ENCODE measurements around the gene TBC1D14. TPM values are rescaled to one million over a fixed set of nuclear protein-coding genes. Genes with fewer than 3 reads are reported as not detected.
A peak's percentile ranks its signal among the peaks of the same experiment; 100 is the strongest.

TBC1D14 gene
- total RNA-seq, 1 donor from 2014 or later, result 34.9 TPM

DNA sequence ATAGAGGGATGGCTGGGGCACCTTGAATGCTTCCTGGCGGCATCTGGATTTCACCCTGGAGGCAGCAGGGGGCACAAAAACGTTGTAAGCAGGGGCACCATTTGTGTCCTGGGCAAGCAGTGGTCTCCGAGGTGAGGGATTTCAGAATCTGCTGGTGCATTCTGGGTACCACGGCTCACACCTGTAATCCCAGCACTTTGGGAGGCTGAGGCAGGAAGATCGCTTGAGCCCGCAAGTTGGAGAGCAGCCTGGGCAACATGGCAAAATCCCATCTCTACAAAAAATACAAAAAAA is 16.8 kb upstream of the TBC1D14 start:
- no peak overlapping the region for H3K4me3 Mint-ChIP-seq (ENCODE audit: low read depth)
- H3K27ac Mint-ChIP-seq, result no peak overlapping the region
- peaks cover 18% of the 10 kb centered on the region for H3K36me3 Mint-ChIP-seq (ENCODE audit: low read depth)
- DNase-seq (ENCODE audit: low spot score), result no peak
- intact Hi-C loops (cut with micrococcal nuclease), result no loop called here
- H3K27me3 Mint-ChIP-seq (ENCODE audit: low read depth), result no peaks in the 10 kb centered on the region
- peaks cover 21% of the 10 kb centered on the region for H3K4me1 Mint-ChIP-seq (ENCODE audit: low read depth)
- peaks cover 12% of the 10 kb centered on the region for H3K9me3 Mint-ChIP-seq

DNA sequence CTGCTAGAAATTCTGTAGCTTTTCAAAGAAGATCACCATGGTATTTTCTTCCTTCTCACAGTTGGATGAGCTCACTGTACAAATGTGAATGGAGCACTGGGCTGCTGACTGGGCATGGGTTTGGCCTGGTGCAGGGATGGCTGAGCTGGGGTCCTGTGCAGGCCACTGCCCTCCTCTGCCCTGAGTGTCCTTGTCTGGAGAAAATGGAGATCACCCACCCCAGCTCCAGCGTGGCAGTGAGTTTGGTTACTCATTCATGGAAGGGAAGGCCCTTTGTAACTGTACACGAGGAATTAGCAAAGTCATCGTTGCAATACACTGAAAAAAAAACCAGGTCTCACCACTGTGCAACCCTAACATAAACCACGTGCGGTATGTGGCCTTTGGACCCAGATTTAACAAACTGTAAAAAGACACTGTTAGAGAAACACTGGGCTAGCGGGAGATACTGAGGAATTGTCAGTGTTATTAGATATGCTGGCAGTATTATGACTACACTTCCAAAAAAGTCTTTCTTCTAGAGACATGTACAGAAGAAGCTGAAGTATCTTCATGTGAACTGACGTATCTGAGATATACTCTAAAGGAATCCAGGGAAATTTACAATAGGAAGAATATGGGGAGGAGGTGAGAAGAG is 16.1 kb upstream of the TBC1D14 start:
- Mint-ChIP-seq H3K36me3 (ENCODE audit: low read depth) (peaks cover 18% of the 10 kb centered on the region), H3K9me3 (peaks cover 12% of the 10 kb centered on the region), H3K4me3 (ENCODE audit: low read depth) (no peak overlapping the region), H3K4me1 (ENCODE audit: low read depth) (peaks cover 21% of the 10 kb centered on the region), H3K27ac (no peak overlapping the region), H3K27me3 (ENCODE audit: low read depth) (no peaks in the 10 kb centered on the region)
- no peak for DNase-seq (ENCODE audit: low spot score)
- intact Hi-C loops (cut with micrococcal nuclease), result no loop called here

DNA sequence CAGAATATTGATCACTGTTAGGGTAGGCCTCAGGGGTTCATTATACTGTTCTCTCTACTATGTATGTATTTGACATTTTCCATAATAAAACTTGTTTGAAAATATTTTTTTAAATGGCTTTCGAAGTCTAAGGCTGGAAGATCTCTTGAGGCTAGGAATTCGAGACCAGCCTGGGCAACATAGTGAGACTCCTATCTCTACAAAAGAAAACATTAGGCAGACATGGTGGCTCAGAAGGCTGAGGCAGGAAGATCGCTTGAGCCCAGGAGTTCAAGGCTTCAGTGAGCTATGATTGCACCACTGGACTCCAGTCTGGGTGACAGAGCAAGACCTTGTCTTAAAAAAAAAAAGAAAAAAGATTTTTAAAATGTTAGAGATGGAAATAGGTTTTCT is 15.5 kb upstream of the TBC1D14 start:
- no peak overlapping the region for H3K4me3 Mint-ChIP-seq (ENCODE audit: low read depth)
- H3K27ac Mint-ChIP-seq, result no peak overlapping the region
- H3K27me3 Mint-ChIP-seq (ENCODE audit: low read depth), result no peaks in the 10 kb centered on the region
- intact Hi-C loops (cut with micrococcal nuclease), result no loop called here
- no peak for DNase-seq (ENCODE audit: low spot score)
- peaks cover 20% of the 10 kb centered on the region for H3K36me3 Mint-ChIP-seq (ENCODE audit: low read depth)
- H3K9me3 Mint-ChIP-seq, result peaks cover 12% of the 10 kb centered on the region
- peaks cover 26% of the 10 kb centered on the region for H3K4me1 Mint-ChIP-seq (ENCODE audit: low read depth)

DNA sequence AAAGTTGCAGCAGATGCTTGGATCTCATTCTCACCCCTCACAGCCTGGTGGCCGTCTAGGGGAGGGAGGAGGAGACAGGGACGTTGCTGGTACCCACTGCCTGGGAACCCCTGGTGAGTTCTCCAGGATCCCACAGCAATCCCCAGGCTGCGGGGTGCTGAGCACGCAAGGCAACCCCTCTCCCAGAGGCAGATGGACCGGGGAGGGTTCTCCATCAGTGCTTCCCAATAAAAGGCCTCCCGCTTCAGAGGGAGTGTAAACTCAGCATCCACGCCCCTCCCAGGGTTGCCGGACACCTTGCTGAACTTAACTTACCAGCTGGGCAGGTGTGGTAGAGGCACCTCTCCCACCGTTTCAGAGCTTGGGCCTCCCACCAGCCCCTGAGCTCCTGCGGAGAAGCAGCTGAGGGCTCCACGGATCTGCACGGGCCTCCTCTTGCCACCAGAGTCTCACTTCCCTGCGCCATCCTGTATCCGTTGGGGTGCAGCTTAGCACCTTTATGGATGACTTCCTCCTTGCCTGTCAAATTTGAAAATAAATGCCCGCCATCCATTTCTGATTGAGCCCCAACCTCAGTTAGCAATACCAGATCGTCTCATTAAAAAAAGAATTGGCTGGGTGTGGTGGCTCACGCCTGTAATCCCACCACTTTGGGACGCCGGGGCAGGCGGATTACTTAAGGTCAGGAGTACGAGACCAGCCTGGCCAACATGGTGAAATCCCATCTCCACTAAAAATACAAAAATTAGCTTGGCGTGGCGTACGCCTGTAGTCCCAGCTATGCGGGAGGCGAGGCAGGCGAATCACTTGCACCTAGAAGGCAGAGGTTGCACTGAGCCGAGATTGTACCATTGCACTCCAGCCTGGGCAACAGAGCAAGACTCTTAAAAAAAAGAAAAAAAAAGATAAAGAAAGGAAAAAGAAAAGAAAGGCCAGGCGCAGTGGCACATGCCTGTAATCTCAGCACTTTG is 14.8 kb upstream of the TBC1D14 start:
- no peak for DNase-seq (ENCODE audit: low spot score)
- Mint-ChIP-seq H3K27me3 (ENCODE audit: low read depth) (no peaks in the 10 kb centered on the region), H3K27ac (no peak overlapping the region), H3K9me3 (peaks cover 8% of the 10 kb centered on the region), H3K36me3 (ENCODE audit: low read depth) (peaks cover 19% of the 10 kb centered on the region), H3K4me1 (ENCODE audit: low read depth) (peaks cover 32% of the 10 kb centered on the region), H3K4me3 (ENCODE audit: low read depth) (no peak overlapping the region)
- intact Hi-C loops (cut with micrococcal nuclease), result no loop called here

DNA sequence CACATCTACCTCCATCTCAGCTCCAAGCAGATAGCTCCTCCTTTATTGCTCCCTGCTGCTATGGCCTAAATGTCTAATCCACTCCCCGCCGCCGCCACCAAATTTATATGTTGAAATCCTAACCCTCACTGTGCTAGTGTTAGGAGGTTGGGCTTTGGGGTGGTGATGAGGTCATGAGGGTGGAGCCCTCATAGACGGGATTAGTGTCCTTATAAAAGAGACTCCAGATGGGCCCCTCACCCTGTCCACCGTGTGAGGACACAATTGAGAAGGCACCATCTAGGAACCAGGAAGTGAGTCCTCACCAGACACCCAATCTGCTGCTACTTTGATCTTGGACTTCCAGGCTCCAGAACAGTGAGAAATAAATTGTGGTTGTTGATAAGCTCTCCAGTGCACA is 13.6 kb upstream of the TBC1D14 start:
- intact Hi-C loops (cut with micrococcal nuclease), result no loop called here

DNA sequence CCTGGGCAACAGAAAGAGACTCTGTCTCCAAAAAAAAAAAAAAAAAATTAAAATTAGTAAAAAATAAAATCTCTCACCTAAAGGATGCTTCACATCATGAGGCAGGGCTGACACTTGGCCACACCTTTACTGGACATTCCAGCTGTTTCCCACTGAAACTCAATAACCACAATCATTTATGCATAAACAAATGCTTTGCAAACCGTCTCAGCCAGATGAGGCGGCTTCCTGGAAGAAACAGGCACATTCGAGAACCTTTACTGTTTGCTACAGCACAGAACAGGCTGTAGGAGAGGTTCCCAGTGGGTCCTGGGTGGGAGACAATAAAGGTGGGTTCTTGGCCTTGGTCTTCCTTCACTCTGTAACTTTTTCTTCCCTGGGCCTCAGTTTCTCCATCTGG is 10.9 kb upstream of the TBC1D14 start:
- Mint-ChIP-seq H3K4me3 (ENCODE audit: low read depth) (no peak overlapping the region), H3K27ac (peak overlapping the region; percentile 51), H3K27me3 (ENCODE audit: low read depth) (no peaks in the 10 kb centered on the region), H3K9me3 (no peaks in the 10 kb centered on the region), H3K36me3 (ENCODE audit: low read depth) (peaks cover 6% of the 10 kb centered on the region), H3K4me1 (ENCODE audit: low read depth) (peaks cover 25% of the 10 kb centered on the region)
- DNase-seq (ENCODE audit: low spot score), result no peak
- intact Hi-C loops (cut with micrococcal nuclease), result loop anchor here (1.0 kb wide), 1 partner anchor 11 kb away; the partner anchor contains the start of gene TBC1D14

More for the DNA sequence above, 13.6 kb upstream of the TBC1D14 start:
- peaks cover 9% of the 10 kb centered on the region for H3K36me3 Mint-ChIP-seq (ENCODE audit: low read depth)
- H3K27ac Mint-ChIP-seq, result no peak overlapping the region
- peaks cover 42% of the 10 kb centered on the region for H3K4me1 Mint-ChIP-seq (ENCODE audit: low read depth)
- DNase-seq (ENCODE audit: low spot score), result no peak
- no peaks in the 10 kb centered on the region for H3K27me3 Mint-ChIP-seq (ENCODE audit: low read depth)
- H3K4me3 Mint-ChIP-seq (ENCODE audit: low read depth), result no peak overlapping the region
- H3K9me3 Mint-ChIP-seq, result no peaks in the 10 kb centered on the region

DNA sequence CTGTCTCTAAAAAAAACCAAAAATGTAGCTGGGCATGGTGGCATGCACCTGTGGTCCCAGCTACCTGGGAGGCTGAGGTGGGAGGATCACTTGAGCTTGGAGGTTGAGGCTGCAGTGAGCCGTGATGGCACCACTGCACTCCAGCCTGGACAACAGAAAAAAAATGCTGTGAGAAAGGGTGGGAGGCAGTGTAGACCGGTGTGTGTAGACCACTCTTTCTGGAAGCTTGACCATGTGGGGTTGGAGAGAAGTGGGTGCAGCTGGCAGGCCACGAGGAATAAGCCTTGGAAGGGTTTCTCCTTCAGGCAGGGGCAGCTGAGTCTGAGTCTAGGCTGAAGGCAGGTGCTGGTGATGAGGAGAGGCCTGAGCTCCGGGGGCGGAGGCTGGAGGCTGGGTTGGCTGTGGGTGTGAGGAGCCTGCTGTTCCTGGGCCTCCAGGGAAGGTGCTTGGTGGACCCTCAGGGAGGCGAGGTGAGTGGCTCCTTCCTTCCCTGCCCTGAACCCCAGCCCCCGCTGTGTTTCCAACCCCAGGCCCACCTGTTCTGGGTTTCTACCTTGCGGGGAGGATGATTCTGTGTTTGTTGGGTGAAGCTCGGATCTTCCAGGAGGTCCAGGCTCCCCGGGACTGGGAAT is 9.3 kb upstream of the TBC1D14 start:
- H3K4me1 Mint-ChIP-seq (ENCODE audit: low read depth), result peaks cover 30% of the 10 kb centered on the region
- H3K9me3 Mint-ChIP-seq, result no peaks in the 10 kb centered on the region
- H3K27me3 Mint-ChIP-seq (ENCODE audit: low read depth), result no peaks in the 10 kb centered on the region
- peaks cover 6% of the 10 kb centered on the region for H3K36me3 Mint-ChIP-seq (ENCODE audit: low read depth)
- DNase-seq (ENCODE audit: low spot score), result no peak
- H3K4me3 Mint-ChIP-seq (ENCODE audit: low read depth), result no peak overlapping the region
- H3K27ac Mint-ChIP-seq, result peak overlapping the region; percentile 51
- intact Hi-C loops (cut with micrococcal nuclease), result no loop called here

DNA sequence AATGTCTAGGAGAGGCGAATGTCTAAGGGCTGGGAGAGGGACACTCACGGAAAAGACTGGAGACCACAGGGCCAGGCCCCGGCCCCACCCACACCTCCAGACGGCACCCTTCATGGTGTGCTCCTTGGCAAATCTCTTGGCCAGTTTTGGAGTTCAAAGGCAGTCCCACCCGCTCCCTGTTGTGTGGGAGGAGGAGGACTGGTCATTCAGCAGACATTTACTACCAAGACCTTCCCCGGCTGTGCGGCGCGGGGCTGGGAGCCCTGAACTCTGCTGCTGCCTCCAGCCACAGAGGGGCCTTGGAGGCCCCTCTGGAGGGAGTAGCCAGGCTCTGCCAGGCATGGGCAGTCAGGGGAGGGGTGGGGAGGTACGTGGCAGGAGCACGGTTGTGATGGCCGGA is 8.7 kb upstream of the TBC1D14 start:
- H3K36me3 Mint-ChIP-seq (ENCODE audit: low read depth), result peaks cover 6% of the 10 kb centered on the region
- H3K9me3 Mint-ChIP-seq, result no peaks in the 10 kb centered on the region
- H3K27ac Mint-ChIP-seq, result no peak overlapping the region
- no peak for DNase-seq (ENCODE audit: low spot score)
- no peaks in the 10 kb centered on the region for H3K27me3 Mint-ChIP-seq (ENCODE audit: low read depth)
- H3K4me1 Mint-ChIP-seq (ENCODE audit: low read depth), result peaks cover 30% of the 10 kb centered on the region
- H3K4me3 Mint-ChIP-seq (ENCODE audit: low read depth), result no peak overlapping the region
- intact Hi-C loops (cut with micrococcal nuclease), result no loop called here

DNA sequence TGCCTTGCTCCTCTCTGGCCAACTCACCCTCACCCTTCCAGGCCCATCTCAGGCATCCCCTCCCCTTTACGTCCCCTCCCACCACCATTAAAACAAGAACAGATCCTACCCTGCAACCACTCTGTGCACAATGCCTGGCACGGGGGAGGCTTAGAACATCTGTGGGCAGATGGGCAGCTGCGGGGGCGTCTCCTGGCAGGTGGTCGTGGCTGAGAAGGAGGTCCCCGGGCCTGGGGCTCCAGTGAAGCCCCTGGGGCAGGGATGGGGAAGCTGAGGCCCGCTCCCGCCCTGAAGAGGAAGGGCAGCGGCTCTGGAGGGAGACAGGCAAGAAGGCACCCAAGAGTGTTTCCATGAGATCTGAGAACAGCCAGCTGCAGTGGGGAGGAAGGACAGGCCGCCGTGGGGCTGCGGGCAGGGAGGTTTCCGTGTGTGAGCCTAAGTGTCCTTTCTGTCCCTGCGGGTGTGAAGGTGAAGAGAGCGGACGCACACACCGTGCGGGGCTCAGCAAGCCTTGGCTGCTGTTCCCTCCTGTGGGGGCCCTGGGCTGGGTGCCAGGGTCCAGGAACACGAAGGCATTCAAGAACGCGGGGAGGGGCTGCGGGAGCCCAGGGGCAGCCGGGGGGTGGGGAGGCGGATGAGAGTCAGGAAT is 7.8 kb upstream of the TBC1D14 start:
- intact Hi-C loops (cut with micrococcal nuclease), result no loop called here
- Mint-ChIP-seq H3K4me3 (ENCODE audit: low read depth) (no peak overlapping the region), H3K9me3 (no peaks in the 10 kb centered on the region), H3K36me3 (ENCODE audit: low read depth) (peaks cover 2% of the 10 kb centered on the region), H3K27me3 (ENCODE audit: low read depth) (no peaks in the 10 kb centered on the region), H3K4me1 (ENCODE audit: low read depth) (peaks cover 30% of the 10 kb centered on the region), H3K27ac (peak overlapping the region; percentile 18)
- no peak for DNase-seq (ENCODE audit: low spot score)

DNA sequence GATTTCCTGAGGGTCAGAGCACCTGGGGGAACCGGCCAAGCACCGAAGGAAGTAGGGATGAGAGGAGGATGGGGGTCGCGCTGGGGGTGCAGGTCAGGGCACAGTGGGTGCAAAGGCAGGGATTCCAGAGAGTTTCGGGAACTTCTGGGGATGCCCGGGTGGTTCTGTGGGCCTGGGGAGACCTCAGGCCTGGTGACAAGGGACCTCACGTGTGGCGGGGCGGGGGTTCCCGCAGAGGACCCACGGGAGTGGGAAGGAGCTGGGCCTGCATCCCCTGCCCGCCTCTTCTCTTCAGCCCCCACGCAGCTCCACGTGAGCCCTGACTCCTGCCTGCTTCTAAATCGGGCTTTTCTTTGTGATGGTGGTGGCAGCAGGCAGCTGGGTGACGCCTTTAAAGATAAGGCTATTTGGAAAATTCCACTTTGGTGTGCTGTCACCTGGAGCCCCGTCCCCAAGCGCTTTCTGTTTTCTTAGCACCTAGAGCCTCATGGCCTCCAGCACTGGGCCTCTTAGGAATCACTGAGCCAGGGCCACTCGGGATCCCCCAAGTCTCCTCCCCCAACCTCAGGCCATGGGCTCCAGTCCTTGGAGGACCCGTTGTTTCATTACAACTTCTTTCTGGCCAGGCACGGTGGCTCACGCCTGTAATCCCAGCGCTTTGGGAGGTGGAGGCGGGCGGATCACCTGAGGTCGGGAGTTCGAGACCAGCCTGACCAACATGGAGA is 7.1 kb upstream of the TBC1D14 start:
- H3K4me3 Mint-ChIP-seq (ENCODE audit: low read depth), result no peak overlapping the region
- H3K36me3 Mint-ChIP-seq (ENCODE audit: low read depth), result peaks cover 2% of the 10 kb centered on the region
- no peak overlapping the region for H3K27ac Mint-ChIP-seq
- H3K9me3 Mint-ChIP-seq, result no peaks in the 10 kb centered on the region
- no peak for DNase-seq (ENCODE audit: low spot score)
- H3K4me1 Mint-ChIP-seq (ENCODE audit: low read depth), result peaks cover 31% of the 10 kb centered on the region
- intact Hi-C loops (cut with micrococcal nuclease), result no loop called here
- H3K27me3 Mint-ChIP-seq (ENCODE audit: low read depth), result peaks cover 3% of the 10 kb centered on the region

DNA sequence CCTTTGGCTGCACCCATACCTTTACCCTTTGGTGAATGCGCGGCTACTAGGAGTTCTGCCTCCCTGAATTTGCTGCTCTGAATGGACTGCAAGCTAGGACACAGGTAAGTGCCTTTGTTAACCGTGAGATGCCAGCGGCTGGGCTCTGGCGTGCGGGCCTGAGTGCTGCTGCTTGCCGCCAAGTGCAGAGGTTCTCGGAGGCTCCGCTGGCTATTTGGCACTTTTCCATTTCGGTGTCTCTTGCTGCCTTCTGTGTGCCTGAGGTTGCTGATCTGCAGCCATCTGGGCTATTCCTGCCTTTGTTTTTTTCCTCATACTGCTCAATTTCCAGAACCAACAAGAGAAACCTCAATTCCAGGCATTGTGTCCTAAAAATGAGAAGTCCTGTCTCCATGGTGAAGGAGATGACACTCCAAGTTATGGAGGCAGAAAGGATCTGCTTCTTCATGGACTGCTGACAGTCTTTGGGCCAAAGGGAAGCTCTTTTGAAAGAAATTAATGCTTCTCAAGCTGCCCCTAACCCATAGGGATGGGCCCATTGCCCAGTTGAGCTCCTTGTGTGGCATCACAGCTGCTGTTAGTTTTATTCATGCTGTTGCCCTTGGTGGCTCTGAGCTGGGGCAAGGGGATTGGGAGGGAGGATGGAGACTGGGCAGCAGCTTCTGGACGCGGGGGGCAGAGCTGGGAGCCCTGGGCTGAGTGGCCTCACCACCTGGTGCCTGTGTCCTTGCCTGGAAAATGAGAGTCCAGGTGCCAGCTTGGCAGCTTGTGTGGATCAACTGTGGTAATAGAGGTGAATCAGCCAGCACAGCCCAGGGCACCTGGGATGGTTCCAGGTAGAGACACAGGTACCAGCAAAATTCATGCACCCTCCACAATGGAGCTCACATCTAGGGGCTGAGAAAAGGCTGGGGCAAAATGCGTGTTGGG is 3.8 kb upstream of the TBC1D14 start:
- Mint-ChIP-seq H3K27me3 (ENCODE audit: low read depth) (peaks cover 6% of the 10 kb centered on the region), H3K27ac (no peak overlapping the region), H3K4me1 (ENCODE audit: low read depth) (peaks cover 29% of the 10 kb centered on the region), H3K9me3 (no peaks in the 10 kb centered on the region), H3K36me3 (ENCODE audit: low read depth) (no peaks in the 10 kb centered on the region), H3K4me3 (ENCODE audit: low read depth) (no peak overlapping the region)
- DNase-seq (ENCODE audit: low spot score), result no peak
- intact Hi-C loops (cut with micrococcal nuclease), result loop anchor here (5.0 kb wide), 1 partner anchor 37 kb away; no protein-coding TSS in a partner anchor
